HUES48 (cell line): ENCODE data around the gene CSNK1D.

Source experiments
- H3K27ac ChIP-seq: one replicate; pipeline ENCODE4 v1.7.0; 2013; ENCODE audit warnings: low read depth, low read length, inconsistent platforms
- H3K27me3 ChIP-seq: 2 replicates; pipeline ENCODE4 v1.6.1; 2013; ENCODE audit warnings: mild to moderate bottlenecking, low read length; ENCODE audit not compliant: control insufficient read depth, insufficient read depth
- H3K36me3 ChIP-seq: 2 replicates; pipeline ENCODE4 v1.6.1; 2013; ENCODE audit warnings: low read length; ENCODE audit not compliant: control insufficient read depth, insufficient read depth
- H3K4me1 ChIP-seq: 2 replicates; pipeline ENCODE4 v1.6.1; 2013; ENCODE audit warnings: mild to moderate bottlenecking, low read length; ENCODE audit not compliant: control insufficient read depth, insufficient read depth
- H3K4me3 ChIP-seq: 2 replicates; pipeline ENCODE4 v1.5.1; 2013; ENCODE audit warnings: mild to moderate bottlenecking, low read depth, low read length
- H3K9ac ChIP-seq: 2 replicates; pipeline ENCODE4 v1.6.1; 2013; ENCODE audit warnings: mild to moderate bottlenecking, low read depth, low read length, moderate library complexity
- H3K9me3 ChIP-seq: 2 replicates; pipeline ENCODE4 v1.6.1; 2013; ENCODE audit warnings: low read length; ENCODE audit not compliant: control insufficient read depth, insufficient read depth

Gene CSNK1D

GRCh38 chr17:82304826-82305726, 31.6 kb upstream of the CSNK1D start:
- no peak overlapping the region for H3K9ac ChIP-seq
- H3K4me1 ChIP-seq = no peaks in the 10 kb centered on the region
- H3K27ac ChIP-seq = no peak overlapping the region

GRCh38 chr17:82303944-82304808, 30.7 kb upstream of the CSNK1D start:
- H3K36me3 ChIP-seq = no peaks in the 10 kb centered on the region
- no peaks in the 10 kb centered on the region for H3K27me3 ChIP-seq
- H3K27ac ChIP-seq = no peak overlapping the region
- no peak overlapping the region for H3K4me3 ChIP-seq
- no peaks in the 10 kb centered on the region for H3K4me1 ChIP-seq
- no peaks in the 10 kb centered on the region for H3K9me3 ChIP-seq
- H3K9ac ChIP-seq = no peak overlapping the region

More at GRCh38 chr17:82304826-82305726, 31.6 kb upstream of the CSNK1D start:
- H3K27me3 ChIP-seq = no peaks in the 10 kb centered on the region
- H3K9me3 ChIP-seq = no peaks in the 10 kb centered on the region
- H3K36me3 ChIP-seq = no peaks in the 10 kb centered on the region
- no peak overlapping the region for H3K4me3 ChIP-seq

GRCh38 chr17:82302991-82303943, 29.8 kb upstream of the CSNK1D start:
- Histone ChIP-seq H3K27ac (no peak overlapping the region), H3K9me3 (no peaks in the 10 kb centered on the region), H3K4me1 (no peaks in the 10 kb centered on the region), H3K27me3 (no peaks in the 10 kb centered on the region), H3K9ac (no peak overlapping the region), H3K36me3 (no peaks in the 10 kb centered on the region), H3K4me3 (no peak overlapping the region)

DNA sequence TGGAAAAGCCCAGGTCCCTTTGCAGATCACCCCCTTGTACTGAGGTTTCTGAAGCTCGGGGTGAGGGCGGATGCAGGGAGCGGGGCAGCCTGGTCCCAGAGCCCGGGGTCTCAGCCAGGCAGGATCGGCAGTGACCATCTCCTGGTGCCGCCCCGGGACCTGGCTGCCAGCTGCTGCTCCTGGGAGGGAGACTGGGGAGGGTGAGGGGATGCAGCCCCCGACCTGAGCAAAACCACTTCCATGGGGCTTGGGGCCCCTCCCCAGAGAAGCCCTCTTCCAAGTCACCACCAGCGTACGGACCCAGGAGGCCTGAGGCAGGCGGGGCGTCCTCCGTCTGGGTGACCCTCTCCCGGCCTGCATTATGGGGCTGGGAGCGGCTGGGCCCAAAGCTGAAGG, 29.1 kb upstream of the CSNK1D start:
- Histone ChIP-seq H3K4me3 (no peak overlapping the region), H3K9ac (no peak overlapping the region), H3K27me3 (no peaks in the 10 kb centered on the region), H3K36me3 (no peaks in the 10 kb centered on the region), H3K4me1 (no peaks in the 10 kb centered on the region), H3K9me3 (no peaks in the 10 kb centered on the region), H3K27ac (no peak overlapping the region)

DNA sequence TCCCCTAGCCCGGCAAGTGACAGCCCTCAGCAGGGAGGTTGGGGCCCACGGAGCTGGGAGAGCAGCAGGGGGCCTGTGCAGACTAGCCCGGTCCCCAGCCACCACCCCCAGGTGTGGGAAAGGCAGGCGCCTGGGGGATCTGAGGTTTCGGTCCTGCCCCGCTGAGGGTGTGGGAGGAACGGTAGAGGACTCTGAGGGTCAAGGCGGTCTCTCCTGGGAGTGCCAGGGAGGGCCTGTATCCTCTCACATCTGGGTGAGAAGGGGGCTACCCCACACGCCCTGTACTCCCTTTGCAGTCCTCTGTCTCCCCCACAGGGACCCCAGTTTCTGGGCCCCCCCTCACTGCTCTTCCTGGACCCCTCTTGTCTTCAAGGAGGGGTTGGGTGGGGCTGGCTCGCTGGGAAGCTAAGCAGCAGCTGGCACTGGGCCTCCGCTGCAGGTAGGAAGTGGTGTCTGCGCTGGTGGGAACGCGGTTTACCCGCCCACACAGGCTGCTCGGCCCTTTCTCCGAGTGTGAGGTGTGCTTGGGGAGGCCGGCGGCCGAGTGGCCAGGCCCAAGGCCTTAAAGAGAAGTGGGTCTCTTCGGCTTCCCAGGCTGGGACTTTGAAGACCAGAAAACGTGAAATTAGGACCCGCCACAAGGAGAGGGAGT, 28.5 kb upstream of the CSNK1D start:
- H3K4me3 ChIP-seq = no peak overlapping the region
- no peaks in the 10 kb centered on the region for H3K27me3 ChIP-seq
- no peaks in the 10 kb centered on the region for H3K9me3 ChIP-seq
- no peak overlapping the region for H3K9ac ChIP-seq
- no peaks in the 10 kb centered on the region for H3K4me1 ChIP-seq
- no peaks in the 10 kb centered on the region for H3K36me3 ChIP-seq
- no peak overlapping the region for H3K27ac ChIP-seq

DNA sequence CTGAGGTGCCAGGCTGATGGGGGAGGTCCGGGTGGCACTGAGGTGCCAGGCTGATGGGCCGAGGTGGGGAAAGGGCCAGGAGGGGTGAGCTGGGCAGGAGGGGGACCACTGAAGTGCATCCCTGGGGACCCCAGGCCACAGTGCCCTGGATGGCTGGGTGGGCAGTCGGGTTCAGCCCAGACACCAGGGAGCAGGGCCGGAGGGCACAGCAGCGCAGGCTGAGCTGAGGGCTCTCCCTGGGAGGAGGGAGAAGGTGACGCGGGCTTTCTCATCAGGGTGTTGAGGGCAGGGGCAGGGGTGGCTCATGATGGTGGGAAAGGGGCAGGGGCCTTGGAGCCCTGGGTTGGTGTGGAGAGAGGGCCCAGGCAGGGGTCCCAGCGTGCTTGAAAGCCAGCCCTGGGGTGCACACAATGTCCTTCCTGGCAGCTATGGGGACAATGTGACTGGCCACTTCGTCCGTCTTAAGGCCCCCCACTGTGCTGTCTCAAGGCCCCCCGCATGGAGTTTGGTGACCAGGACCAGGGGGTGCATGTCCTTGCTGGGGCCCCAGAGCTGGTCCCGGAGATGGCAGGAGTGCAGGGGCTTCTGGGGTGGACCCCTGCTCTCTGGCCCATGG, 27.9 kb upstream of the CSNK1D start:
- H3K4me3 ChIP-seq = no peak overlapping the region
- no peaks in the 10 kb centered on the region for H3K27me3 ChIP-seq
- H3K9me3 ChIP-seq = no peaks in the 10 kb centered on the region
- no peaks in the 10 kb centered on the region for H3K4me1 ChIP-seq
- H3K27ac ChIP-seq = no peak overlapping the region
- H3K36me3 ChIP-seq = no peaks in the 10 kb centered on the region
- H3K9ac ChIP-seq = no peak overlapping the region

- Histone ChIP-seq H3K27ac (no peak overlapping the region), H3K4me3 (no peak overlapping the region), H3K36me3 (no peaks in the 10 kb centered on the region), H3K9me3 (no peaks in the 10 kb centered on the region), H3K4me1 (no peaks in the 10 kb centered on the region), H3K9ac (no peak overlapping the region), H3K27me3 (no peaks in the 10 kb centered on the region)
These were observed 27.3 kb upstream of the CSNK1D start for GRCh38 chr17:82300707-82301270.

GRCh38 chr17:82300228-82300627, 26.7 kb upstream of the CSNK1D start:
- no peaks in the 10 kb centered on the region for H3K4me1 ChIP-seq

GRCh38 chr17:82299452-82299851, 26.0 kb upstream of the CSNK1D start:
- H3K4me1 ChIP-seq = no peaks in the 10 kb centered on the region
- H3K9ac ChIP-seq = no peak overlapping the region
- H3K36me3 ChIP-seq = no peaks in the 10 kb centered on the region
- no peaks in the 10 kb centered on the region for H3K9me3 ChIP-seq
- H3K27ac ChIP-seq = no peak overlapping the region
- H3K4me3 ChIP-seq = no peak overlapping the region
- H3K27me3 ChIP-seq = no peaks in the 10 kb centered on the region

More at GRCh38 chr17:82300228-82300627, 26.7 kb upstream of the CSNK1D start:
- Histone ChIP-seq H3K9ac (no peak overlapping the region), H3K4me3 (no peak overlapping the region), H3K9me3 (no peaks in the 10 kb centered on the region), H3K27ac (no peak overlapping the region), H3K27me3 (no peaks in the 10 kb centered on the region), H3K36me3 (no peaks in the 10 kb centered on the region)
